Ascending aorta (tissue), 2 donors: ENCODE data around the gene ST7. TPM values are rescaled to one million over a fixed set of nuclear protein-coding genes. Genes with fewer than 3 reads are reported as not detected.
"Not testable (repeated sequence)": the region's sequence is repeated elsewhere in the genome, so short reads cannot be mapped to it uniquely, and the experiment has no call there.

Source experiments
- DNase-seq, 2 donors: peaks; one replicate each; pipeline ENCODE4 v3.0.0-alpha.2; 2019; ENCODE audit warnings: low spot score in 2 of 2
- H3K27ac ChIP-seq, 2 donors: fragments of 200-600 bp; sonication (generic); one replicate each; pipeline ENCODE4 v1.5.1; 2016 to 2017; ENCODE audit warnings: mild to moderate bottlenecking in 1 of 2
- H3K27me3 ChIP-seq: fragments of 200-600 bp; sonication (generic); one replicate; pipeline ENCODE4 v1.5.1; 2017
- H3K36me3 ChIP-seq, 2 donors: fragments of 200-600 bp; sonication (generic); one replicate each; pipeline ENCODE4 v1.5.1; 2016
- H3K4me1 ChIP-seq, 2 donors: fragments of 200-600 bp; sonication (generic); one replicate each; pipeline ENCODE4 v1.5.1; 2016 to 2017; ENCODE audit warnings: mild to moderate bottlenecking in 1 of 2
- H3K4me3 ChIP-seq, 2 donors: fragments of 200-600 bp; sonication (generic); one replicate each; pipeline ENCODE4 v1.5.1; 2016 to 2017; ENCODE audit warnings: mild to moderate bottlenecking in 1 of 2
- H3K9me3 ChIP-seq, 2 donors: fragments of 200-600 bp; sonication (generic); one replicate each; pipeline ENCODE4 v1.5.1; 2016
- intact Hi-C: fragments of 100-400 bp; cut with DNase I; formaldehyde crosslinking; loops from one replicate; pipeline ENCODE4 v1.15.1; 2023
- total RNA-seq: library from RNA; depleted of rRNA; stranded (reverse); fragments of >200 nt; gene quantifications from one replicate; pipeline ENCODE4 v1.1.0, GENCODE V29; 2016
- TF ChIP-seq, protein P1 (sequence below), 3 experiments: fragments of 200-600 bp in 2 of 3; fragments of 450-650 bp in 1 of 3; sonication (generic) in 2 of 3; IDR thresholded peaks; one replicate each; pipeline ENCODE4 v1.5.1; 2016 to 2019; ENCODE audit warnings: antibody characterized with exemption in 3 of 3, mild to moderate bottlenecking in 1 of 3, moderate library complexity in 1 of 3

Gene ST7
- total RNA-seq, 1 donor from 2014 or later: 19.2 TPM

GRCh38 chr7:116929914-116930913, 23.1 kb upstream of the ST7 start:
- TF ChIP-seq, protein P1, sequence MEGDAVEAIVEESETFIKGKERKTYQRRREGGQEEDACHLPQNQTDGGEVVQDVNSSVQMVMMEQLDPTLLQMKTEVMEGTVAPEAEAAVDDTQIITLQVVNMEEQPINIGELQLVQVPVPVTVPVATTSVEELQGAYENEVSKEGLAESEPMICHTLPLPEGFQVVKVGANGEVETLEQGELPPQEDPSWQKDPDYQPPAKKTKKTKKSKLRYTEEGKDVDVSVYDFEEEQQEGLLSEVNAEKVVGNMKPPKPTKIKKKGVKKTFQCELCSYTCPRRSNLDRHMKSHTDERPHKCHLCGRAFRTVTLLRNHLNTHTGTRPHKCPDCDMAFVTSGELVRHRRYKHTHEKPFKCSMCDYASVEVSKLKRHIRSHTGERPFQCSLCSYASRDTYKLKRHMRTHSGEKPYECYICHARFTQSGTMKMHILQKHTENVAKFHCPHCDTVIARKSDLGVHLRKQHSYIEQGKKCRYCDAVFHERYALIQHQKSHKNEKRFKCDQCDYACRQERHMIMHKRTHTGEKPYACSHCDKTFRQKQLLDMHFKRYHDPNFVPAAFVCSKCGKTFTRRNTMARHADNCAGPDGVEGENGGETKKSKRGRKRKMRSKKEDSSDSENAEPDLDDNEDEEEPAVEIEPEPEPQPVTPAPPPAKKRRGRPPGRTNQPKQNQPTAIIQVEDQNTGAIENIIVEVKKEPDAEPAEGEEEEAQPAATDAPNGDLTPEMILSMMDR (IDR thresholded peaks at IDR 0.05): peak; percentile 83 to 91 (median 89)
- Histone ChIP-seq H3K9me3 (no peaks in the 10 kb centered on the region), H3K36me3 (no peaks in the 10 kb centered on the region), H3K4me3 (peak overlapping the region in 1 of 2 donors; percentile 9), H3K27me3 (no peaks in the 10 kb centered on the region), H3K4me1 (no peaks in the 10 kb centered on the region), H3K27ac (no peak overlapping the region)
- intact Hi-C loops: loop anchor here (1.0 to 10.0 kb wide), 4 partner anchors 55 to 455 kb away; no protein-coding TSS in a partner anchor
- peak; percentile 26 to 93 for DNase-seq

DNA sequence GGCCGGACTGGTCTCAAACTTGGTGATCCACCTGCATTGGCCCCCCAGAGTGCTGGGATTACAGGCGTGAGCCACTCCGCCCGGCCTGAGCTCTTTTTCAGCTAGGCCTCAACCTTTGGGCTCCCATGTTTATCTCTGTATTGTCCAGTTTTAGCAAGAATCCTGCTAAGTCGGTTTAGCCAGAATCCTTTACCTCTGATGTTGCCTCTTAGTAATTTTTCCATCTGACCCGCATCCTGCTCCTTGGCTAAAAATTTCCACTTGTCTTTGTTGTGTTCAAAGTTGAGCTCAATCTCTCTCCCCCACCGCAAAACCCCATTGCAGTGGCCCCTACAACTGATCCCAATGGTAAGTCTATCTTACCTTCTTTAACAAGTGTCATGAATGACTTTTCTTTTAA, 20.7 kb upstream of the ST7 start:
- no peaks in the 10 kb centered on the region for H3K9me3 ChIP-seq
- intact Hi-C loops: loop anchor here (10.0 kb wide), 1 partner anchor 452 kb away; no protein-coding TSS in a partner anchor
- TF ChIP-seq, protein P1 (IDR thresholded peaks at IDR 0.05): no peak
- no peak overlapping the region for H3K4me3 ChIP-seq
- no peaks in the 10 kb centered on the region for H3K27me3 ChIP-seq
- no peaks in the 10 kb centered on the region for H3K36me3 ChIP-seq
- no peak for DNase-seq
- no peaks in the 10 kb centered on the region for H3K4me1 ChIP-seq
- H3K27ac ChIP-seq: no peak overlapping the region

GRCh38 chr7:116933465-116933864, 19.8 kb upstream of the ST7 start:
- Histone ChIP-seq H3K4me1 (no peaks in the 10 kb centered on the region), H3K4me3 (no peak overlapping the region), H3K27ac (no peak overlapping the region), H3K9me3 (no peaks in the 10 kb centered on the region), H3K27me3 (no peaks in the 10 kb centered on the region), H3K36me3 (no peaks in the 10 kb centered on the region)
- intact Hi-C loops: loop anchor here (10.0 kb wide), 1 partner anchor 451 kb away; no protein-coding TSS in a partner anchor
- no peak for DNase-seq
- TF ChIP-seq, protein P1 (IDR thresholded peaks at IDR 0.05): no peak

GRCh38 chr7:116934580-116934979, 18.7 kb upstream of the ST7 start:
- intact Hi-C loops: loop anchor here (10.0 kb wide), 1 partner anchor 450 kb away; no protein-coding TSS in a partner anchor
- TF ChIP-seq, protein P1 (IDR thresholded peaks at IDR 0.05): no peak

GRCh38 chr7:116936844-116937243, 16.5 kb upstream of the ST7 start:
- not testable (repeated sequence) for H3K9me3 ChIP-seq
- intact Hi-C loops: loop anchor here (10.0 kb wide), 1 partner anchor 448 kb away; no protein-coding TSS in a partner anchor

More at GRCh38 chr7:116934580-116934979, 18.7 kb upstream of the ST7 start:
- Histone ChIP-seq H3K27ac (no peak overlapping the region), H3K4me3 (no peak overlapping the region), H3K27me3 (no peaks in the 10 kb centered on the region), H3K4me1 (no peaks in the 10 kb centered on the region), H3K36me3 (no peaks in the 10 kb centered on the region), H3K9me3 (no peaks in the 10 kb centered on the region)
- no peak for DNase-seq

GRCh38 chr7:116938678-116939077, 14.6 kb upstream of the ST7 start:
- H3K9me3 ChIP-seq: no peaks in the 10 kb centered on the region

More at GRCh38 chr7:116936844-116937243, 16.5 kb upstream of the ST7 start:
- not testable (repeated sequence) for H3K27ac ChIP-seq, H3K4me1 ChIP-seq, H3K4me3 ChIP-seq, H3K36me3 ChIP-seq, DNase-seq, H3K27me3 ChIP-seq

More at GRCh38 chr7:116938678-116939077, 14.6 kb upstream of the ST7 start:
- Histone ChIP-seq H3K4me1 (no peaks in the 10 kb centered on the region), H3K36me3 (no peaks in the 10 kb centered on the region), H3K27ac (no peak overlapping the region), H3K4me3 (no peak overlapping the region), H3K27me3 (no peaks in the 10 kb centered on the region)
- DNase-seq: no peak
- intact Hi-C loops: loop anchor here (10.0 kb wide), 1 partner anchor 446 kb away; no protein-coding TSS in a partner anchor
- TF ChIP-seq, protein P1 (IDR thresholded peaks at IDR 0.05): no peak
